Heart left ventricle (tissue), 13 donors: ENCODE measurements around the gene NISCH.

Source experiments
- POLR2A ChIP-seq, 2 donors: fragments of 450-650 bp; IDR thresholded peaks; one replicate each; pipeline ENCODE4 v1.6.1; 2017; ENCODE audit warnings: antibody characterized with exemption in 2 of 2, mild to moderate bottlenecking in 2 of 2, moderate library complexity in 2 of 2
- TF ChIP-seq, protein P1 (sequence below), 12 donors: fragments of 200-600 bp; sonication (generic) in 4 of 12; IDR thresholded peaks; one replicate each; pipeline versions ENCODE4 v1.5.0 to v1.8.0; 2018 to 2022; ENCODE audit warnings: antibody characterized with exemption in 12 of 12, mild to moderate bottlenecking in 5 of 12
- donor health status: ischemic (EF 13 %, LVEDD 7.1; RV severe dilation, severe dysfunction).
- donor health status: DM: no; HTN: yes; CAD: no.
- donor health status: DM: no; HTN: no; CAD: no.
- donor health status: ischemic (EF 25% LVEDD 6.9; RV normal size, moderate dysfunction).
- donor health status: ischemic (EF 25% LVEDD 5.7; RV mildly dilated, moderate dysfunction).
- donor health status: ischemic (EF 35%, LVEDD 5.7; RV mildly dilated, moderate dysfunction).
- donor health status: nonischemic (EF 11% LVEDD 7.7; RV severe dilation, severe dysfunction).
- donor health status: DM: yes; HTN: yes; CAD: no.
- donor health status: PGD.
- donor health status: ischemic (EF 29% LVEDD 5.4; RV normal size, mild dysfunction).
- donor health status: nonischemic (EF 23%, LVEDD 6.1; RV moderate dilation, normal function).

DNA sequence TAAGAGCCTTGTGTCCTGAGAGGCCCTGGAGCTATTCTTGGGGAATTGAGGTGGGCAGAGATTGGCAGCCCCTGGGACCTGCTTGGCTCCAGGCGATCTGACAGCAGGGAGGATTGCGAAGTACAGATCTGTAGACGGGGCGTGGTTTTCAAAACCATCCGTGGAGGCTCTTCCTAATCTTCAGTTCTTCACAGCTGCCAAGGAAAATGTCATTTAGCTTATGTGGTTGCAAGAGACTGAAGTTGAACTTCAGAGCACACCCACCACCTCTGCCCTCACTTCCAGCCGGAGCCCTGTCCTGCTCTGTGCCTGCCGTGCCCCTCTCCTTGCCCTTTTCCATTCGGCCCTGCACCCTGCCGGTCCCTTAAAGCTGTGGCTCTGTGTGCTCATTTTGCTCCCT is 12.9 kb downstream of the NISCH start:
- TF ChIP-seq POLR2A (IDR thresholded peaks at IDR 0.05): no peak
- TF ChIP-seq, protein P1, sequence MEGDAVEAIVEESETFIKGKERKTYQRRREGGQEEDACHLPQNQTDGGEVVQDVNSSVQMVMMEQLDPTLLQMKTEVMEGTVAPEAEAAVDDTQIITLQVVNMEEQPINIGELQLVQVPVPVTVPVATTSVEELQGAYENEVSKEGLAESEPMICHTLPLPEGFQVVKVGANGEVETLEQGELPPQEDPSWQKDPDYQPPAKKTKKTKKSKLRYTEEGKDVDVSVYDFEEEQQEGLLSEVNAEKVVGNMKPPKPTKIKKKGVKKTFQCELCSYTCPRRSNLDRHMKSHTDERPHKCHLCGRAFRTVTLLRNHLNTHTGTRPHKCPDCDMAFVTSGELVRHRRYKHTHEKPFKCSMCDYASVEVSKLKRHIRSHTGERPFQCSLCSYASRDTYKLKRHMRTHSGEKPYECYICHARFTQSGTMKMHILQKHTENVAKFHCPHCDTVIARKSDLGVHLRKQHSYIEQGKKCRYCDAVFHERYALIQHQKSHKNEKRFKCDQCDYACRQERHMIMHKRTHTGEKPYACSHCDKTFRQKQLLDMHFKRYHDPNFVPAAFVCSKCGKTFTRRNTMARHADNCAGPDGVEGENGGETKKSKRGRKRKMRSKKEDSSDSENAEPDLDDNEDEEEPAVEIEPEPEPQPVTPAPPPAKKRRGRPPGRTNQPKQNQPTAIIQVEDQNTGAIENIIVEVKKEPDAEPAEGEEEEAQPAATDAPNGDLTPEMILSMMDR (IDR thresholded peaks at IDR 0.05): no peak
